Progenitor cell of endocrine pancreas (in vitro differentiated cells): Measurements from ENCODE around the gene AP1M2. TPM values are rescaled to one million over a fixed set of nuclear protein-coding genes. Genes with fewer than 3 reads are reported as not detected.

Experiments used
- DNase-seq: peaks from one replicate; pipeline ENCODE4 v3.0.0; 2021; ENCODE audit warnings: low spot score; ENCODE audit not compliant: unreplicated experiment
- H3K27ac Mint-ChIP-seq: 2 replicates; pipeline ENCODE4 v1.8.0; 2021; ENCODE audit warnings: mild to moderate bottlenecking, moderate library complexity, mixed read lengths
- H3K27me3 Mint-ChIP-seq: 2 replicates; pipeline ENCODE4 v1.8.0; 2021; ENCODE audit warnings: mixed read lengths
- H3K36me3 Mint-ChIP-seq: 2 replicates; pipeline ENCODE4 v1.8.0; 2022; ENCODE audit warnings: mixed read lengths; ENCODE audit not compliant: insufficient read depth
- H3K4me1 Mint-ChIP-seq: 2 replicates; pipeline ENCODE4 v1.8.0; 2021; ENCODE audit warnings: low read depth, mixed read lengths
- H3K4me3 Mint-ChIP-seq: 2 replicates; pipeline ENCODE4 v1.8.0; 2021; ENCODE audit warnings: low read depth, mild to moderate bottlenecking, moderate library complexity, mixed read lengths
- H3K9me3 Mint-ChIP-seq: 2 replicates; pipeline ENCODE4 v1.8.0; 2021; ENCODE audit warnings: low read depth, mixed read lengths
- total RNA-seq: library from RNA; stranded (reverse); gene quantifications from 2 replicates; pipeline ENCODE4 v1.2.1, GENCODE V29; 2021
- TF ChIP-seq, protein P1 (sequence below): fragments of 200-600 bp; sonication (generic); IDR thresholded peaks from one replicate; pipeline ENCODE4 v1.5.0; 2021; ENCODE audit warnings: antibody characterized with exemption, mild to moderate bottlenecking; ENCODE audit not compliant: unreplicated experiment

AP1M2 gene
- total RNA-seq, 1 donor from 2014 or later, result 110 TPM

DNA sequence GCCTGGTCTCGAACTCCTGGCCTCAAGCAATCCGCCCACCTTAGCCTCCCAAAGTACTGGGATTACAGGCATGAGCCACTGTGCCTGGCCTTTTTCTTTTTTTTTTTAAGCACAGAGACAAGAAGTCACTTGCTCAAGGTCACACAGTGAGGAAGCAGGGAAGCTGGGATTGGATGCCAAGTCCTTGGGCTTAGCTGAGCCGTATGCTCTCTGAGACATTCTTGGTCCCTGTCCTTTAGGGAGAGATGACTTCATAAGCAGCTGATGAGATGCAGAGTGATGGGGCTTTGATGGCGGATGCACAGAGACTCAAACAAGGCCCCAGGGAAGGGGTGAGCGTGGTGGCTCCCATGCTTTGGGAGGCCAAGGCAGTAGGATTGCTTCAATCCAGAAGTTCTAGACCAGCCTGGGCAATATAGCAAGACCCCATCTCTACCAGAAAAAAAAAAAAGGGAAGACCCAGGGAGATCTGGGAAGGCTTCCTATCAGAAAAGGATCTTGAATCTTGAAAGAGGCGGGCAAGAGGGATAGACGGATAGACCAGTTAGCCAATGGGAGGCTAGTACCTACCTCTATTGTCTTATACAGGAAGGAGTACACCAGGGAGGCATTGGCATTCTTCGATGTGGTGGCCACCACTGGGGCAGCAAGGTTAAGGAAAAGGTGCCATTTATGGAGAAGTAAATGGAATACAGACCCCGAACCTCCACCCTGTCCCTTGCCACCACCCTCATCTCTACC lies 3.9 kb downstream of the AP1M2 start:
- Mint-ChIP-seq H3K36me3 (peaks cover 13% of the 10 kb centered on the region), H3K4me3 (no peak overlapping the region), H3K27ac (no peak overlapping the region), H3K9me3 (peaks cover 5% of the 10 kb centered on the region), H3K27me3 (peaks cover 8% of the 10 kb centered on the region), H3K4me1 (peaks cover 8% of the 10 kb centered on the region)
- TF ChIP-seq, protein P1, sequence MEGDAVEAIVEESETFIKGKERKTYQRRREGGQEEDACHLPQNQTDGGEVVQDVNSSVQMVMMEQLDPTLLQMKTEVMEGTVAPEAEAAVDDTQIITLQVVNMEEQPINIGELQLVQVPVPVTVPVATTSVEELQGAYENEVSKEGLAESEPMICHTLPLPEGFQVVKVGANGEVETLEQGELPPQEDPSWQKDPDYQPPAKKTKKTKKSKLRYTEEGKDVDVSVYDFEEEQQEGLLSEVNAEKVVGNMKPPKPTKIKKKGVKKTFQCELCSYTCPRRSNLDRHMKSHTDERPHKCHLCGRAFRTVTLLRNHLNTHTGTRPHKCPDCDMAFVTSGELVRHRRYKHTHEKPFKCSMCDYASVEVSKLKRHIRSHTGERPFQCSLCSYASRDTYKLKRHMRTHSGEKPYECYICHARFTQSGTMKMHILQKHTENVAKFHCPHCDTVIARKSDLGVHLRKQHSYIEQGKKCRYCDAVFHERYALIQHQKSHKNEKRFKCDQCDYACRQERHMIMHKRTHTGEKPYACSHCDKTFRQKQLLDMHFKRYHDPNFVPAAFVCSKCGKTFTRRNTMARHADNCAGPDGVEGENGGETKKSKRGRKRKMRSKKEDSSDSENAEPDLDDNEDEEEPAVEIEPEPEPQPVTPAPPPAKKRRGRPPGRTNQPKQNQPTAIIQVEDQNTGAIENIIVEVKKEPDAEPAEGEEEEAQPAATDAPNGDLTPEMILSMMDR, result no peak
- no peak for DNase-seq

DNA sequence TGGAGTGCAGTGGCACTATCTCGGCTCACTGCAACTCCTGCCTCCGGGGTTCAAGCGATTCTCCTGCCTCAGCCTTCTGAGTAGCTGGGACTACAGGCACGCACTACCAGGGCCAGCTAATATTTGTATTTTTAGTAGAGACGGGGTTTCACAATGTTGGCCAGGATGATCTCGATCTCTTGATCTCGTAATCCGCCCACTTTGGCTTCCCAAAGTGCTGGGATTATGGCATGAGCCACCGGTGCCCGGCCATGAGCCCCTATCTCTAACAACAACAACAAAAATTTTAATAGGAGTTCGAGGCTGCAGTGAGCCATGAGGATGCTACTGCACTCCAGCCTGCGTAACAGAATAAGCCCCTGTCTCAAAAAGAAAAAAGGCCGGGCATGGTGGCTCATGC lies 5.0 kb downstream of the AP1M2 start:
- TF ChIP-seq, protein P1, result no peak
- Mint-ChIP-seq H3K4me3 (no peak overlapping the region), H3K36me3 (peaks cover 14% of the 10 kb centered on the region), H3K4me1 (peaks cover 6% of the 10 kb centered on the region), H3K27ac (no peak overlapping the region), H3K27me3 (no peaks in the 10 kb centered on the region), H3K9me3 (no peaks in the 10 kb centered on the region)
- no peak for DNase-seq

DNA sequence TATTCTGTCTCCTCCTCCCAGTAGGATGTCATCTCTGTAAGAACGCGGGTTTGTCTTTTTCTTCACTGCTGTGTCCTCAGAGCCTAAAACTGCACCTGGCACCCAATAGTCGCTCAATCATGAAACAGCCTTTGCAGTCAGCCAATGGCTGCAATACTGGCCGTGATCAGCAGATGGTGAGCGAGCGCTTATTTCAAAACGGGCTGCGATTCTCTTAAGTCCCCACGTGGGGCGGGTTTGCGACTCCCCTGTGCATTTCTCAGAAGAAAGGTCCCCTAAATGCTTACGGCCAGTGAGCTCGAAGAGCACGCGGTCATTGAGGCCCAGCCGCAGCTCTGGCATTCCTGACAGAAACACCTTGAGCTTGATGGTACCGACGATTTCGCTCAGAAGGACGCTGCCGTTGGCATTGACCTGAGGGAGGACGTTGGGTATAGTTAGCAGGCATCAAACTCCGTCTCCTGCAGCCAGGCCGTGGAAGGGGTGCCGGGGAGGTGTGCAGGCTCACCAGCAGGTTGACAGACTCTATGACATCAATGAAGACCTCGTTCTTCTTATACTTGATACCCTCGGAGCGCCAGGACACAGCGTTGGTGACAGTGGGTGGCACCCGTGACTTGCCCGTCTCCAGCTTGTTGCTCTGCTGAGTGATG lies 6.0 kb downstream of the AP1M2 start:
- Mint-ChIP-seq H3K4me1 (peaks cover 2% of the 10 kb centered on the region), H3K27ac (peak overlapping the region; percentile 44), H3K36me3 (peaks cover 15% of the 10 kb centered on the region), H3K9me3 (no peaks in the 10 kb centered on the region), H3K27me3 (no peaks in the 10 kb centered on the region), H3K4me3 (no peak overlapping the region)
- DNase-seq, result peak; percentile 78
- TF ChIP-seq, protein P1, result peak; percentile 96

DNA sequence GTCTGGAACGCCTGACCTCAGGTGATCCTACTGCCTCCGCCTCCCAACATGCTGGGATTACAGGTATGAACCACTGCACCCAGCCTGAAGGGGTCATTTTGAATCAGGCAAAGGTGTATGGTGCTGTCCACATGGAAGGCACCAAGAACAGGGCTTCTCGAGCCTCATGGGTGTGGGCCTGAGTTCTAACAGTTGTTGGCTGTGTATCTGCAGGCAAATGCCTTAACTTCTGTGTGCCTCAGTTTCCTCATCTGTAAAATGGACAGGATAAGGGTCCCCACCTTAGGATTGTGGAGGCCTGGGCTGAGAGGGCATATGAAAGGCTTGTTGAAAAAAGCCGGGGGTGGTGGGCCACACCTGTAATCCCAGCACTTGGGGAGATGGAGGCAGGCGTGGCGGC lies 9.2 kb downstream of the AP1M2 start:
- H3K4me3 Mint-ChIP-seq, result no peak overlapping the region

DNA sequence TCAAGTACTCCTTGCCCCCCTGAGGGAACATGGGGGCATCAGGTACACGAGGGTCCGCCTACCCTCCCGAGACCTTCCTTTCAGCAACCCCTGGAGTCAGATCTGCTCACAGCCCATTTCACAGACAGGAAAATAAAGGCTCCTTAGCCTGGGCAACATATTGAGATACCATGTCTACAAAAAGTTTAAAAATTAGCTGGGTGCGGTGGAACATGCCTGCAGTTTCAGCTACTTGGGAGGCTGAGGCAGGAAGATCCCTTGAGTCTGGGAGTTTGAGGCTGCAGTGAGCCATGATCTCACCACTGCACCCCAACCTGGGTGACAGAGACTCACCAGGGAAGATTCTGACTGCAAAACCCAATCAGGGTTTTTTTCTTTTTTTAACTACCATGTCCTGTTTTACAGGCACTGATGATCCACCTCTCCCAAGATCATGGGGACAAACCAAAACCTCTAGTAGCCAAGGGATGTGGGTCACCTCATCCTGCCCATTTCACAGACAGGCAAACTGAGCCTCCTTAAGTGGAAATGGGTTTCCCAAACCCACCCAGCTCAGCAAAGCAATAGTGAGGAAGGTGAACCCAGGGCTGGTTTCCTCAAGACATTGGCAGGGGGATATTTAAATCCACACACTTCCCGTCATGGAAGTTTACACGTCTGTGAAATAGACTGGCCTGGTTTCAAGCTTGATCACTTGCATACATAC lies 11.9 kb downstream of the AP1M2 start:
- H3K36me3 Mint-ChIP-seq, result peaks cover 16% of the 10 kb centered on the region
- TF ChIP-seq, protein P1, result no peak
- H3K4me3 Mint-ChIP-seq, result no peak overlapping the region
- H3K27ac Mint-ChIP-seq, result no peak overlapping the region
- H3K27me3 Mint-ChIP-seq, result no peaks in the 10 kb centered on the region
- peaks cover 2% of the 10 kb centered on the region for H3K4me1 Mint-ChIP-seq
- H3K9me3 Mint-ChIP-seq, result no peaks in the 10 kb centered on the region
- DNase-seq, result no peak

More for the DNA sequence above, 9.2 kb downstream of the AP1M2 start:
- H3K4me1 Mint-ChIP-seq, result peaks cover 2% of the 10 kb centered on the region
- H3K36me3 Mint-ChIP-seq, result peaks cover 18% of the 10 kb centered on the region
- DNase-seq, result no peak
- H3K27me3 Mint-ChIP-seq, result no peaks in the 10 kb centered on the region
- no peak overlapping the region for H3K27ac Mint-ChIP-seq
- H3K9me3 Mint-ChIP-seq, result no peaks in the 10 kb centered on the region
- TF ChIP-seq, protein P1, result no peak
